NCI-H1092 treated with DMSO at 0.1 percent for 48 hours (cell line): ENCODE measurements around the gene ARHGEF11.
"Not testable (repeated sequence)": the region's sequence is repeated elsewhere in the genome, so short reads cannot be mapped to it uniquely, and the experiment has no call there.

ENCODE experiments used
- DNase-seq: peaks from one replicate; lab custom pipeline; 2025; lab: John Stamatoyannopoulos, UW

ARHGEF11 gene

DNA sequence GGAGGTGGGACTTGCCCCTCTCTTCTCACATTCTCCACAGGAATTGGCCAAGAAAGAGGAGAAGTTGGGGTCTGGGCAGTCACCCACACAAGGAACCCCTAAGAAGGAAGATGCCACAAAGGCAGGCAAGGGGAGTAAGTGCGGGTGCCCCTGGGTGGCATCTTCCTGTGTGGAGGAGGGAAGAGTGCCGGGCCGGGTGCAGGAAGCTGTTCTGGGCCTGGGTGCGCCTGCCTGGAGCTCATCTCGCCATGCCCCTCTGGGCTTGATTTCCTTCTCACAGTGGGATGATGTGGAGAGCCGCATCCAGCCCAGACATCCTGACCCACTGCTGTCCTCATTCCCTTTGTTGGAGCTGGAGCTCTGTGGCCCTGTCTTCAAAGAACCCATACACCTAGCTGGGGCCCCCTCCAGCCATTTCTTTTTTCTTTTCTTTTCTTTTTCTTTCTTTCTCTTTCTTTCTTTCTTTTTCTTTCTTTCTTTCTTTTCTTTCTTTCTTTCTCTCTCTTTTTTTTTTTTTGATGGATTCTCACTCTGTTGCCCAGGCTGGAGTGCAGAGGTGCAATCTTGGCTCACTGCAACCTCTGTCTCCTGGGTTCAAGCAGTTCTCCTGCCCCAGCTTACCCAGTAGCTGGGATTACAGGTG, 115.8 kb downstream of the ARHGEF11 start:
- no peak for DNase-seq

DNA sequence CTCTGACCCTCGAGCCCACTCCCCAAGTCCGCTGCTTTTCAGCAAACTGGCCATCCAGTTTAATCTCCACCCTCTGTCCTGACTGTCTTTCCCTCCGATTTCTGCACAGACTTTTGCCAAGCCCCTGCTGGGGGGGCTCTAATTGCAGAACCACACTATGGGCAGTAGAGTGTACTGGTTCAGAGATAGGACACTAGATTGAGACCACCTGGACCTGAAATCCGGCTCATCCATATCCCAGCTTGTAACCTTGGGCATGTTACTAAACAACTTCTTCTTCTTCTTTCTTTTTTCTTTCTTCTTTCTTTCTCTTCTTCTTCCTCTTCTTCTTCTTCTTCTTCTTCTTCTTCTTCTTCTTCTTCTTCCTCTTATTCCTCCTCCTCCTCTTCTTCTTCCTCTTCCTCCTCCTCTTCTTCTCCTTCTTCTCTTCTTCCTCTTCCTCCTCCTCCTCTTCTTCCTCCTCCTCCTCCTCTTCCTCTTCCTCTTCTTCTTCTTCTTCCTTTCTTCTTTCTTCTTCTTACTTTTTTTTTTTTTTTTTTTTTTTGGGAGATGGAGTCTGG, 117.4 kb downstream of the ARHGEF11 start:
- no peak for DNase-seq

DNA sequence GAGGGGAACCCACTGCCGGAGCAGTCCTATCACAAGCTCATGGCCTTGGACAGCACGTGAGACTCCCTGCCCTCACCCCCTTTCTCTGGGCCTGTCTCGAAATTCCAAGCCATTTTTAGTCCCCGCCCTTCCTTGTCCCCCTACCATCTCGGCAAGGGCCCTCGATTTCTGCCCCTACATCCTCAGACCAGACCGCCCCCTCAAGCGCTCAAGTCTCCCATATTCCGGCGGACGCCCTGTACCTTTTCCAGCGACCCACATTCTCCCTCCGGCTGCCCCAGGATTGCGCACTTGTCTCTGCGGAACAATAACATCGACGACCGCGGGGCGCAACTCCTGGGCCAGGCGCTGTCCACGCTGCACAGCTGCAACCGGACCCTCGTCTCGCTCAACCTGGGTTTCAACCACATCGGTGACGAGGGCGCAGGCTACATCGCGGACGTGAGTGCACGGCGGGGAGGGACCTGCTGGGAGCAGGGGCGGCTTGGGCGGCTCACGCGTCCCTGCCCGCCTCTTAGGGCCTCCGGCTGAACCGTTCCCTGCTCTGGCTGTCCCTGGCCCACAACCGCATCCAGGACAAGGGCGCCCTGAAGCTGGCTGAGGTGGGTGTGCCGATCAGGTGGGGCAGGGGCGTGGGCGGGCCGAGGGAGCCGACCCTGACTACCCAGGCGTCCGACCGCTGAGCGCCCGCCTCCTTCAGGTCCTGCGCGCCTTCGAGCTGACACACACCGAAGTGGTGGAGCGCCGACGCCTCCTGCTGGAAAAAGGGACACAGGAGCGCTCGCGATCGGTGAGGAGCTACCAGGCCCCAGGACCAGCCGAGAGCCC, 118.1 kb downstream of the ARHGEF11 start:
- peak; percentile 66 for DNase-seq

DNA sequence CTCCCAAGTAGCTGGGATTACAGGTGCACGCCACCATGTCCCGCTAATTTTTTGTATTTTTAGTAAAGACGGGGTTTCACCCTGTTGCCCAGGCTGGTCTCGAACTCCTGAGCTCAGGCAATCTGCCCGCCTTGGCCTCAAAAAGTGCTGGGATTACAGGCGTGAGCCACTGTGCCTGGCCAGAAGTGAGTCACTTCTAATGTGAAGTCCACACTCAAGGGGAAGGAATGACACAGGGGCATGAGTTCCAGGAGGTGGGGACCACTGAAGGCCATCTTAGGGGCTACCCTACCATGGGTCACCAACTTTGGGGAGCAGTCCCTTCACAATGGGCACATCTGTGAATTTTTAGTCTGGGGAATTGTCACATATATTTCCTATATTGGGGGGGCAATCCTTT, 118.8 kb downstream of the ARHGEF11 start:
- not testable (repeated sequence) for DNase-seq

DNA sequence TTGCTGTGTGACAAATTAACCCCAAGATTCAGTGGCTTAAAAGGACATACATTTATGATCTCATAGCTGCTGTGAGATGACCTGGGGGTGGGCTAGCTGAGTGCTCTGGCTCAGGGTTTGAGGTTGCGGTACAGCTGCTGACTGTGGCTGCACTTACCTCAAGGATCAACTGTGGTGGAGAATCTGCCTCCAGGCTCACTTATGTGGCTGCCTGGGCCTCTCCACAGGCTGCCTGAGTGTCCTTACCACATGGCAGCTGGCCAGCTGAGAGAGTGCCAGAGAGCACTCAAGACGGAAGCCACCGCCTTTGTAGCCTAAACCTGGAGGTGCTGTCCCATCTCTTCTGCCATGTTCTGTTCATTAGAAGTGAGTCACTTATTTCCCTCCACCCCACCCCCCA, 119.4 kb downstream of the ARHGEF11 start:
- peak; percentile 24 for DNase-seq

DNA sequence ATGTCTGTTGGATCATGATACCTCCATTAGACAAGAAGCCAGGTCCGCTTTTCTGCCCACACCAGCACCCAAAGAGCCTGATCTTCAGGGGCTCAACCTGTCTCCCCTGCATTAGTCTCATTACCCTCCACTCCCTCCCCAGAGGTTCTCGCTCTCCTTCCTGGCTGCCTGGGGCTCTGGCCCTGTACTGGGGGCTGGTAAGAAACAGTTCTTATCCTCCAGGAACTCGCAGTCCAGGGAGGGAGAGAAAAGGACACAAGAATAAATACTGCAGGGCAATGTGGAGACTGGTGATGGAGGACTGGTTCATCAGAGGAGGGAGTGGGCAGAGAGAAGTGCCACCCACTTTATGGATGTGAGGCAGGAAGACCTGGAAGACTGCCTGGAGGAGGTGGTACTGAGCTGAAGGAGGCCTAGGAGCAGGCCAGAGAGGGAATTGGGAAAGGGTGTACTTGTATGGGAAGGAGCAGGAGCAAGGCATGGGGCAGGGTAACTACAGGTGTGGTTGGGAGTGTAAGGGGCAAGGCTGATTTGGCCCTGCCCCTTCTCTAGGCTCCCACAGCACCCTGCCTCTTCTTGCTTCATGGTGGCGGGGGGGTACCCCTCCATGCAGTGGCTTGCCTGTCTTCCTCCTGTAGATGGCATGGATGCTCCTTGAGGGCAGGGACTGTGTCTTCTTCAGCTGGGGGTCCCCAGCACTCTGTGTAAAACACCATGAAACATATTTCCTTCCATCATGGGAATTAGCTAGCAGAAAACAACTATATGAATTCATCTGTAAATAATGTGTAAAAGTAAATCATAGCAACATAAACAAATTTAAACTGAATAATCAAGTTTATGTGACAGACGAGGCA, 120.2 kb downstream of the ARHGEF11 start:
- DNase-seq: no peak

DNA sequence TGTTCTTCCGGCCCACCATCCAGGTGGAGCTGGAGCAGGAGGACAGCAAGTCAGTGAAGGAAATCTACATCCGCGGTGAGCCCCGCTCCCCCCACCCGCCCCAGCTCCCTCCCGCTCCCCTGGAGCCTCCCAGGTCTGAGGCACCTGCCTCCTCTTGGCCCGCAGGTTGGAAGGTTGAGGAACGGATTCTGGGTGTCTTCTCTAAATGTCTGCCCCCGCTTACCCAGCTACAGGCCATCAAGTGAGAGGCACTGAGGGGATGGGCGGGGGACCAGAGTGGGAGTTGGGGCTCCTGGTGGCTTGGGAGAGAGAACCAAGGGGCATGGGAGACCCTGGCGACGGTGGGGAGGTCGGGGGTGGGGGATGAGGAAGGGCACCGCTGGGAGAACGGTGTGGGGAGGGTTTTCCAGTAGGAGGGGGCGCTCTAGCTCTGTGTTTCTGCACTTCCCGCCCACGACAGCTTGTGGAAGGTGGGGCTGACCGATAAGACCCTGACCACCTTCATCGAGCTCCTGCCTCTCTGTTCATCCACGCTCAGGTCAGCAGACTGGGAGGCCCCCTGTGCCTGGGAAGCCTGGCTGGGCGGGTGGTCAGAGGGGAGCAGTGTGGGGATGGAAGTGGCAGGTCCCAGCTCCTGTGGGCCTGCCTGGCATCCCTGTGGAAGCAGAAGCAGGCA, 120.9 kb downstream of the ARHGEF11 start:
- DNase-seq: no peak

DNA sequence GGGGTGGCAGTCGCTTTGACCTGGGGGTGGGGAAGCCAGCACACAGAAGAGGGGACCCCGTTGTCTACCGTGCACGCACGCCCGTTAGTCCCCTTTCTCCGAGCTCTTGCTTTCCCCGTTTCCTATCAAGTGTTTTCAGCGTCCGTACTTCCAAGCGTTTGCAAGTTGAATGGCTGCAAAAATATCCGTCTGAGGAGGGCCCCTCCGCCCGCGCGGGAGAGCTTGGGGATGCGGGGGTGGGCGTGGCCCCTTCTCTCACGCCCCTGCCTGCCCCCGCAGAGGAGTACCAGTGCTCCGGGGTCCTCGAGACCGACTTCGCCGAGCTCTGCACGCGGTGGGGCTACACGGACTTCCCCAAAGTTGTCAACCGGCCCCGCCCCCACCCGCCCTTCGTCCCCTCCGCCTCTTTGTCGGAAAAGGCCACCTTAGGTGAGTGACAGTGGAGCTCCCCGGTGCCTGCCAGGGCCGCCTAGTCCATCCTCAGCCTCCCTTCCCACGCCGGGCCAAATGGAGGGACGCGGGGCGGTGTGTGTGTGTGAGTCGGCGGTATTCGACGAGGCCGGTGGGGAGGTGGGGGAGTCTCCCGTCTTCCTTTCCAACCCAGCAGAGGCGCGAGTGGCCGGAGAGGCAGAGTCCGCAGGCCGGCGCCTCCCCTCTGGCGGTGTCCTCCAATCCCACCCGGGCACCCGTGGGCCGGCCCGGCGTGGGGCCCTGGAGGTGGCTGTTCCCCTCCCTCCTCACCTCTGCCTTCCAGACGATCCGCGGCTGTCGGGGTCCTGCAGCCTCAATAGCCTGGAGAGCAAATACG, 121.7 kb downstream of the ARHGEF11 start:
- no peak for DNase-seq

DNA sequence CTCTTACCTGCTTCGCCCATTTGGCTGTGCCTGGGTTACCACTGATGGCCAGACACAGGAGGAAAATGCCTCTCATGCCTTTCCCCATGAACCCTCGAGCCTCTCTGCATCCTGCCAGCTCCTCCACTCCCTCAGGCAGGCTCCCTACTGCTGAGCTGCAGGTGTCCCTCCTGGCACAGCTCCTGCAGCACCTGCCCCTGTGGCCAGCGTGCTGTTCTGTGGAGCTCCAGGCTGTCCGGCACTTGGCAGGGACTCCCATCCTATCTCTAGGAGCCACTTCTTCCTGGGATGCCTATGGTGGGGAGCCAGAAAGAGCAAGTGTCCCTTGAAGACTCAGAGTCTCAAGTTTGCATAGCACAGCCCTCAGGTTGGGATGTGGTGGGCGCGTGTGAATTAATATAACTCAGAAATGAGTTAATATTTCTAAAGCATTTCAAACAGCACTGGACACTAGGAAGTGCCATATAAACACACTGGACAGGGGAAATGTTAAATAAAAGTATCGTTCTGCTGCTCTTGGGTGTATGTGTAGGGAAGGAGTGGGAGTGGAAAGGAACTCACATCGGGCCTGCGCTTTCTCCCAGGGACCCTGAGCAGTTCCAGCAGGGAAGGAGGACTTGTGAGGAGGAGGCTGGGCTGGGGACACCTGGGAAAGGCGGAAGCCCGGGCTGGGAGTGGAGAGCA, 122.4 kb downstream of the ARHGEF11 start:
- DNase-seq: peak; percentile 65

DNA sequence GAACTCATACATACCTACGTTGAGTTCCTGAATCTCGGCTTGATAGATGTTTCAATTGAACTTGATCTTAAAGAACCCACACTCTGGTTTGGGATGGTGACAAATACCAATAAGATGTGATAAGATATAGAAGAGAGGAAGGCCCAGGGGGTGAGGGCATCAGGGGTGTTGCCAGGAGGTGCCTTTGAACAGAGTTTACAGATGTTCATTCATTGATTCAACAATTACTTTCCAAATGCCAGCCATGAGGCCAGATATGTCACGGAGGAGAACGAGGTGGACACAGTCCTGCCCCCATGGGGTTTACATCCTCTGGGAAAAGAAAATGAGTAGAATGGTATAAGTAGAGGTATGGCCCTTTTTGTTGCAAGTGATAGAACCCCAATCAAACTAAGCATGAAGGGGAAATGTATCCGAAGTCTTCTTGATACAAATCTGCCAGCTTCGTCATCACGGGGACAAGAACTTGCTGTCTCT, 124.5 kb downstream of the ARHGEF11 start:
- no peak for DNase-seq

DNA sequence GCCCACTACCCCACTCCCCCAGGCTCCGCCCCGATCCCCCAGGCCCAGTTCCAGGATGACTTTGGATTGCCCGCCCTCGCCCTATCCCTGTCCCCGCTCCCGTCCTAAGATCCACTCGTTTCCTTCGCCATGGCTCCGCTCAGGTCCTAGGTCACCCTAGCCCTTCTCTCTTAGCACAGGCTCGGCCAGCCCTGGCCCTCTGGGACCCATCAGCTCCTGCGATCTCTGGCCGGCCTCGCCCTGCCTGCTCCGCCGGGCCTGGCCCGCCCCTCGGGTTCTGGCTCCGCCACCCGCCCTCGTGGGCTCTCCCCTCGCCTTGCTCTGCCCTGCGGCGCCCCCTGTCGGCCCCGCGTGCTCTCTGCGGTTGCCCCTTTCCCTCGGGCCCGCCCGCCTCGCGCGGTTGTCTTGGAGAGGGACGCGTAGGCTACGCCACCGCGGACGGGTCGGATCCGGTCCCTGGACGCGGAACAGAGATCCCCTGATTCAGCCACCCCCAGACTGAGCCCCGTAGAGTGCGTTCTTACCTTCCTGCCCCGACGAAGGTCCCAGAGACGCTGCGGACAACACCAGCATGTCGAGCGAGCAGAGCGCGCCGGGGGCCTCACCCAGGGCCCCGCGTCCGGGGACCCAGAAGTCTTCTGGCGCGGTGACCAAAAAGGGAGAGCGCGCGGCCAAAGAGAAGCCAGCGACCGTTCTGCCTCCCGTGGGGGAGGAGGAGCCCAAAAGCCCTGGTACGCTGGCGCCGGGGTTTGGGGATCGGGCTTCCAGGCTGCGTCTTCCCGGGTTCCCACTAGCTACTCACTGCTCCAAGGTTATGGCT, 125.1 kb downstream of the ARHGEF11 start, which contains the start of gene LRRC71:
TSS of gene LRRC71 (plus strand) at position 400 of the 820 bp plus-strand sequence. CDS start at position 572, 172 bp downstream.
- peak; percentile 76 for DNase-seq

DNA sequence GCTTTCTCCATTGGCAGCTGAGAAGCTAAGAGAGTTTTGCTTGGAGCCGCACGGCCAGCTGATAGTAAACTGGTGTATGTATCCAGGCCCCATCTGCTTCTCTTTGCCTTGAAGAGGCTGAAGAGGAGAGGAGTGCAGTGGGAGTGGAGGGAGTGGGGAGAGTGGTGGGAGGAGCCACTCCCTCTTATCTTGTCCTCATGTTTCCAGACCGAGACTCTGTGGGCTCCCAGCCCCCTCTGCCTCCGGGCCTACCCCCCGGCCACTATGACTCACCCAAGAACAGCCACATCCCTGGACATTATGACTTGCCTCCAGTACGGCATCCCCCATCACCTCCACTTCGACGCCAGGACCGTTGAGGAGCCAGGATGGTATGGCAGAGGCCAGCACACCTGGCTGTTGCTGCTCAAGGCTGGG, 131.1 kb downstream of the ARHGEF11 start:
- DNase-seq: no peak

DNA sequence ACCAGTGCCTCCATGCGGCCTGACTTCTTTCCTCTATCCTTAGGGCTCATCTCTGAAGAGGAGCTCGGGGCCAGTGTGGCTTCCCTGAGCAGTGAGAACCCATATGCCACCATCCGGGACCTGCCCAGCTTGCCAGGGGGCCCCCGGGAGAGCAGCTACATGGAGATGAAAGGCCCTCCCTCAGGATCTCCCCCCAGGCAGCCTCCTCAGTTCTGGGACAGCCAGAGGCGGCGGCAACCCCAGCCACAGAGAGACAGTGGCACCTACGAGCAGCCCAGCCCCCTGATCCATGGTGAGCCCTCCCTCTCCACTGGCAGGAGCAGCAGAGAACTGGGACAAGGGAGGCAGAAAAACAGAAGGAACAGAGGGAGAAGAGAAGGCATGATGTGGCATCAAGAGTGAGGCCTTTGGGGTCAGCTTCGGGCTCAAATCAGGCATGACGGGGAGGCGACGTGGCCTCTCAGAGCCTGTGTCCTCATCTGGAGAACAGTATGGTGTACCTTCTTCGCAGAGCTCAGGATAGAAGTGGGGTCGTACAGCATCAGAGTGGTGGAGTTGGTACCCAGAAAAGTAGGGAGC, 131.6 kb downstream of the ARHGEF11 start:
- no peak for DNase-seq

DNA sequence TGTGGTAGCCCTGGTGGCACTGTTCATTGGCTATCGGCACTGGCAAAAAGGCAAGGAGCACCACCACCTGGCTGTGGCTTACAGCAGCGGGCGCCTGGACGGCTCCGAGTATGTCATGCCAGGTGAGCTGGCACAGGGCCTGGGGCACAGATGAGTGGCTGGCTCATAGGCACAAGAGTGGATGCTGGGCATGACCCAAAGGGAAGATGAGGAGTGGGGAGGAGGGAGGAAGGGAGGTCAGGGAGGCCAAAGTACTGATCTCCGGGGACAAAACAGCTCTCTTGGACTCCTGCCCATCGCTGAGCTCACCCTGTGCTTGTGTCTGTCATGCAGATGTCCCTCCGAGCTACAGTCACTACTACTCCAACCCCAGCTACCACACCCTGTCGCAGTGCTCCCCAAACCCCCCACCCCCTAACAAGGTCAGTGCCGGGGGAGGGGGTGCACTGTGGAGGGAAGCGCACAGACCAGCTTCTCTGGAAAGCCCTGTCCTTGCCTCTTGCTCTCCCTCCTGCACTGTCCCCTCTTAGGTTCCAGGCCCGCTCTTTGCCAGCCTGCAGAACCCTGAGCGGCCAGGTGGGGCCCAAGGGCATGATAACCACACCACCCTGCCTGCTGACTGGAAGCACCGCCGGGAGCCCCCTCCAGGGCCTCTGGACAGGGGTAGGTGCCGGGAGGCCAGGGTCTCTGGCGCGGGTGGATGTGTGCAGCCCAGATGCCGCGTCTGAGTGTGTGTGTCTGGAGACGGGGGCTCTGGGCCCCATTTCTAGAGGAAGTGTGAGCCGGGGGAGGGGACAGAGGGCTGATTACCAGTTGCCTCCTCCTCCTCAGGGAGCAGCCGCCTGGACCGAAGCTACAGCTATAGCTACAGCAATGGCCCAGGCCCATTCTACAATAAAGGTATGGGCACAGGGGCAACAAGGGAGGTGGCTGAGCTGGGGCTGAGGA, 132.4 kb downstream of the ARHGEF11 start:
- peak; percentile 75 for DNase-seq

DNA sequence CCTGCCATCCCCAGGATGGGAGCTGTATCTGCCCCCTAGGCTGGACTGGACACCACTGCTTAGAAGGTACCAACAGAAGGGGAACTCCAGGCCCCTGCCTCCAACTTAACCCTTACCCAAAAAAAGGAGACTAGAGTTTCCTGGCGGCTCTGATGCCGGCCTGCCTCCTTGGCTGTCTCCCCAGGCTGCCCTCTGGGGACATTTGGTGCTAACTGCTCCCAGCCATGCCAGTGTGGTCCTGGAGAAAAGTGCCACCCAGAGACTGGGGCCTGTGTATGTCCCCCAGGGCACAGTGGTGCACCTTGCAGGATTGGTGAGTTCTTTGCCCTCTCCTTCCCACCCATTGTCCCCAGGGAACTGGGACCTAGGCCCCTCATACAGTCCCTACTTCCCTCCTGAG, 133.2 kb downstream of the ARHGEF11 start:
- no peak for DNase-seq

DNA sequence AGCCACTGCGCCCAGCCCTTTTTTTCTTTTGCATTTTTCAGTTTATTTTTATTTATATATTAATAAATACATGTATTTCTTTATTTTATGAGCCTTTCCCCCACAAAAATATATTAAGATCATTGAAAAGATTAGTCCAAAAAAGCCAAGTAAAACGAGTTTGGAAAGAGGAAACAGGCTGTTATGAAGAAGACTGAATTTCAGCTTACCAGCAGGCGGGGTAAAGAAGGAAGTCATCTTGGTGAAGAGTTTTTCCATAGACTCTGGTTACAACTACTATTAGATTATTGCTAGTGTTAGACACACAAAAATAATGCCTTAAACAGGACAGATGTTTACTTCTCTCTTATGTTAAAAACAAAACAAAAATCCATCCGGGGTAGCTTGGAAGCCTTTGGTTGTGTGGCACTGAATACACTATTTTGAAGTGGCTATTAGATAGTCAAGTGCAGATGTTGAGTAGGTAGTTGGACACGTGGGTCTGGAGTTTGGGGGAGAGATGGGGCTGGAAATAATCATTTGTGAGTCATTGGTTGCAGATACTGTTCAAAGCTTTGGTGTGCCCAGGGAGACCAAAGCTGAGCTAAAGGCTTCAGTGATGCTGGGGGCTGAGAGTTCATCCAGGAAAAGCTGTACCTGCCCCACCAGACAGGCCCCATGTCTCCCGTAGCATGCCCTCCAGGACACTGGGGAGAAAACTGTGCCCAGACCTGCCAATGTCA, 133.8 kb downstream of the ARHGEF11 start:
- DNase-seq: peak; percentile 22

DNA sequence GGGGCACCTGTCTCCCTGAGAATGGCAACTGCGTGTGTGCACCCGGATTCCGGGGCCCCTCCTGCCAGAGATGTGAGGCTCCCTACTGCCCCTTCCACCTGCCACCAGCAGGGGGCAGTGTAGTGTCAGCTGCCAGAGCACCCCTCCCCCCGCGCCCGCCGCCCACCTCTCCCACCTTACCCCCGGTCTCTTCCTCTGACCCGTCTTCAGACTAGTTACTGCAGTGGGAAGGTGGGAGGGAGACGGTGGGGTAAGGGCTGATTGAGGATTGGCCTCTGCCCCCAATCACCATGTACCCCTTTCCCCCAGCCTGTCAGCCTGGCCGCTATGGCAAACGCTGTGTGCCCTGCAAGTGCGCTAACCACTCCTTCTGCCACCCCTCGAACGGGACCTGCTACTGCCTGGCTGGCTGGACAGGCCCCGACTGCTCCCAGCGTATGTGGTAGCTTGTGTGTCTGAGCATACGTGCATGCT, 135.2 kb downstream of the ARHGEF11 start:
- no peak for DNase-seq
